LNCaP clone FGC (cell line): Measurements from ENCODE around the gene TCERG1L.

Experiments
- DNase-seq: peaks from one replicate; pipeline ENCODE4 v3.0.0-alpha.2; 2011; ENCODE audit warnings: low read depth
- H3K4me3 ChIP-seq: 2 replicates; pipeline ENCODE4 v1.5.1; 2011; ENCODE audit warnings: mild to moderate bottlenecking, low read depth, low read length, control low read depth
- CTCF ChIP-seq: IDR thresholded peaks from 2 replicates; pipeline ENCODE4 v1.5.1; 2012; ENCODE audit warnings: mild to moderate bottlenecking; ENCODE audit not compliant: control insufficient read depth, insufficient read depth; ENCODE audit errors: extremely low read depth

TCERG1L gene

GRCh38 chr10:131250454-131251145 is 60.9 kb downstream of the TCERG1L start:
- no peak overlapping the region for H3K4me3 ChIP-seq
- no peak for DNase-seq
- no peak for TF ChIP-seq CTCF

- DNase-seq, result no peak
- TF ChIP-seq CTCF, result no peak
- H3K4me3 ChIP-seq, result no peak overlapping the region
These were observed 61.6 kb downstream of the TCERG1L start for GRCh38 chr10:131249955-131250344.

- no peak for DNase-seq
- H3K4me3 ChIP-seq, result no peak overlapping the region
- TF ChIP-seq CTCF, result no peak
These were observed 62.1 kb downstream of the TCERG1L start for GRCh38 chr10:131249238-131249954.

- no peak overlapping the region for H3K4me3 ChIP-seq
- DNase-seq, result no peak
- no peak for TF ChIP-seq CTCF
These were observed 63.0 kb downstream of the TCERG1L start for GRCh38 chr10:131248376-131249165.

GRCh38 chr10:131247873-131248272 is 63.6 kb downstream of the TCERG1L start:
- no peak overlapping the region for H3K4me3 ChIP-seq
- DNase-seq, result no peak
- TF ChIP-seq CTCF, result no peak

GRCh38 chr10:131246775-131247174 is 64.7 kb downstream of the TCERG1L start:
- no peak for DNase-seq

More at GRCh38 chr10:131246775-131247174, 64.7 kb downstream of the TCERG1L start:
- no peak for TF ChIP-seq CTCF
- H3K4me3 ChIP-seq, result no peak overlapping the region
